GM12878 (cell line): ENCODE data around the gene NUP54.

Source experiments
- BHLHE40 ChIP-seq, 2 experiments: fragments of 450-650 bp in 1 of 2; IDR thresholded peaks; 2 replicates each; pipeline ENCODE4 v1.6.1; 2011 to 2017; ENCODE audit warnings: low read depth in 2 of 2, borderline replicate concordance in 1 of 2, improper control_type of control experiment in 1 of 2, low read length in 1 of 2, mild to moderate bottlenecking in 1 of 2
- CTCF ChIP-seq, 3 experiments: IDR thresholded peaks in 2 of 3; conservative IDR thresholded peaks in 1 of 3; 2 replicates each; pipeline ENCODE4 v1.5.1; 2011; ENCODE audit warnings: low read depth in 3 of 3, low read length in 3 of 3, mild to moderate bottlenecking in 3 of 3, control low read depth in 2 of 3, moderate library complexity in 2 of 3, inconsistent platforms in 1 of 3, mixed read lengths in 1 of 3; ENCODE audit not compliant: control insufficient read depth in 2 of 3, insufficient read depth in 1 of 3; ENCODE audit errors: extremely low read depth in 1 of 3
- ESRRA ChIP-seq: IDR thresholded peaks from 2 replicates; pipeline ENCODE4 v1.6.1; 2012; ENCODE audit warnings: mild to moderate bottlenecking, low read length, improper control_type of control experiment
- GABPA ChIP-seq: IDR thresholded peaks from 2 replicates; pipeline ENCODE4 v1.6.1; 2014; ENCODE audit warnings: antibody characterized with exemption, low read depth, mild to moderate bottlenecking, inconsistent platforms
- KLF5 ChIP-seq: fragments of 450-650 bp; IDR thresholded peaks from 2 replicates; pipeline ENCODE4 v1.6.1; 2014; ENCODE audit warnings: mild to moderate bottlenecking; ENCODE audit not compliant: partially characterized antibody
- NR2C2 ChIP-seq: IDR thresholded peaks from 2 replicates; pipeline ENCODE4 v1.6.1; 2011; ENCODE audit warnings: borderline replicate concordance, low read depth; ENCODE audit not compliant: control insufficient read depth, insufficient read length
- POLR2A ChIP-seq: IDR thresholded peaks from 2 replicates; pipeline ENCODE4 v1.6.1; 2011; ENCODE audit warnings: low read depth, mild to moderate bottlenecking, low read length
- ZNF384 ChIP-seq: IDR thresholded peaks from 2 replicates; pipeline ENCODE4 v1.6.1; 2012; ENCODE audit warnings: low read depth, mild to moderate bottlenecking, low read length, improper control_type of control experiment, borderline replicate concordance

DNA sequence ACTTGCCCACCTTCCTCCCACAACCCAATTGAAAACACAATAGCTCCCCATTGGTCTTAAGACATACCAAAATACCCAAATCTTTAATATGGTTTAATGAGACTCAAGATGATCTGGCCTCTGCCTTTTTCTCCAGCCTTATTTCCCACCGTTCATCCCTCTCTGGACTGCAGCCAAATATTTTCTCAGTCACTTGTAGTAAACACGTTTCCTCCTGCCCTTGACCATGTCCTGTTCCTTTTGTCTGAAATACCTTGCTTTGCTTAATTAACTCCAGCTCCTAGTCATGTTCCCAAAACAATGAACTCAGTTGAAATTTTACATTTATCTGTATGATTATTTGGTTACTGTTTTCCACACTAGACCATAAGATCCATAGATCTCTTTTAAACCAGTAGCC lies 8.4 kb upstream of the NUP54 start:
- TF ChIP-seq POLR2A, result no peak
- no peak for TF ChIP-seq CTCF (IDR thresholded peaks at IDR 0.05 in 2 of 3, conservative IDR thresholded peaks at IDR 0.05 in 1 of 3; ENCODE audit: control insufficient read depth in 2 of 3, extremely low read depth in 1 of 3, insufficient read depth in 1 of 3, low read depth in 3 of 3, low read length in 3 of 3)
- no peak for TF ChIP-seq KLF5
- no peak for TF ChIP-seq ESRRA
- no peak for TF ChIP-seq BHLHE40 (IDR thresholded peaks at IDR 0.05; ENCODE audit: borderline replicate concordance in 1 of 2, low read depth in 2 of 2, low read length in 1 of 2)
- TF ChIP-seq GABPA, result no peak
- no peak for TF ChIP-seq NR2C2
- no peak for TF ChIP-seq ZNF384
